ENCODE data around the gene B4GALT7.
"Not testable (repeated sequence)": the region's sequence is repeated elsewhere in the genome, so short reads cannot be mapped to it uniquely, and the experiment has no call there.

B4GALT7 gene

GRCh38 chr5:177610131-177610769, 10.3 kb downstream of the B4GALT7 start:
- DNase-seq = no peak

GRCh38 chr5:177610770-177611445, 11.0 kb downstream of the B4GALT7 start:
- DNase-seq = no peak

- no peak for DNase-seq
These were observed 11.7 kb downstream of the B4GALT7 start for GRCh38 chr5:177611446-177612214.

- no peak for DNase-seq
These were observed 12.3 kb downstream of the B4GALT7 start for GRCh38 chr5:177612215-177612673.

GRCh38 chr5:177620560-177620959, 20.6 kb downstream of the B4GALT7 start:
- no peak for DNase-seq

GRCh38 chr5:177624172-177624571, 24.2 kb downstream of the B4GALT7 start:
- DNase-seq = not testable (repeated sequence)

- not testable (repeated sequence) for DNase-seq
These were observed 30.3 kb downstream of the B4GALT7 start for GRCh38 chr5:177630186-177630585.

GRCh38 chr5:177634912-177635311, 35.0 kb downstream of the B4GALT7 start:
- DNase-seq = not testable (repeated sequence)

- DNase-seq = not testable (repeated sequence)
These were observed 45.5 kb downstream of the B4GALT7 start for GRCh38 chr5:177645462-177645861.

GRCh38 chr5:177651235-177651634, 51.3 kb downstream of the B4GALT7 start:
- DNase-seq = not testable (repeated sequence)

- DNase-seq = not testable (repeated sequence)
These were observed 57.9 kb downstream of the B4GALT7 start for GRCh38 chr5:177657846-177658245.

GRCh38 chr5:177658542-177658941, 58.6 kb downstream of the B4GALT7 start:
- not testable (repeated sequence) for DNase-seq

Measured in inflammatory macrophage treated with lipopolysaccharide for 4 hours (primary cell).